IPS DF 4.7 (cell line): Measurements from ENCODE around the gene RERE.

ENCODE experiments used
- DNase-seq: peaks from one replicate; pipeline ENCODE4 v3.0.0-alpha.2; 2013; ENCODE audit warnings: low spot score; ENCODE audit errors: extremely low read depth

Gene RERE

DNA sequence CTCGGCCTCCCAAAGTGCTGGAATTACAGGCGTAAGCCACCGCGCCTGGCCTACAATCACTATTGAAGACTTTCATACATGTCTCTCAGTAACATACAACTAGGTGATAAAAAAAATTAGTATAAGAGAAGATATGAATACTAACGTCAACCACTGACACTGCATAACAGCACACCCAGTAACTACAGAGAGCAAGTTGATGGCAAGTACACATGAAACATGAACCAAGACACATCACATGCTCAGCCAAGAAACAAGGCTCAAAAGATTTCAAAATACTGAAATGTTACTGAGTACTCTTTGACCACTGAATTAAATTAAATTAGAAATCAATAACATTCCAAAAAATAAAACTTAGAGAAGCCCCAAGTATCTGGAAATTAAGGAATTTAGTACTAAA is 331.4 kb downstream of the RERE start:
- DNase-seq = no peak

DNA sequence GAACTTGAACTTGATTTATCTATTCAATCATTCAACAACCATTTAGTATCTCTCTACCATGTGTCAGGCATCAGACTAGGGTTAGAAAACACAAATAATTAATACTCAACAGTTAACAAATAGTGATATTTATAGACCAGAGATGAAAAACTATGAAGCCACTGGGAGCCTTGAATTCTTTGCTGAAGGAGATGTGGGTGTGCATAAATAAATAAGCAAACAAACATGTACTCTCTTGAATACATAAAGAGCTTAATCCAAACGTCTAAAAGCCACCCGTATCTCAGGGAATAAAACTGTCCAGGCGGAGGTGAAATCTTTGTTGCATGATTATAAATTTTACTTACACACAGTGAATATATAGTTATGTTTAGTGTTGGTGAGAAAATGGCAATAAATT is 333.9 kb downstream of the RERE start:
- DNase-seq = no peak

DNA sequence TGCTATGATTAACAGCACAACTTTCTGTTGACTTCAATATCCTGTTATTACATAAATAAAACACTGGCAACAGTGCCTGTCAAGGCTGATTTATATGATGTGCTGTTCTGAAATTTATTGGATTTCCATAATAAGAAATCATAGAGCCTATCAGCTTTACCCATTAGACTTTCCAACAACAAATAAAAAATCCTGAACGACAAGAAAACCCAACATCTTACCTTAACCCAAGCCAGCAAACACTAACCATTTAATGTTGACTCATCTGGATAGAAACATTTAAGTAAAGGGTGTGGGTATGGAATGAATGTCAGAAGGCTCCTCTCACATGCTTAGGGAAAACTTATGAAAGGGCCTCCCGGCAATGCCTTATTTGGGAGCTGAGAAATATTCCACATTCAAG is 334.5 kb downstream of the RERE start:
- no peak for DNase-seq

DNA sequence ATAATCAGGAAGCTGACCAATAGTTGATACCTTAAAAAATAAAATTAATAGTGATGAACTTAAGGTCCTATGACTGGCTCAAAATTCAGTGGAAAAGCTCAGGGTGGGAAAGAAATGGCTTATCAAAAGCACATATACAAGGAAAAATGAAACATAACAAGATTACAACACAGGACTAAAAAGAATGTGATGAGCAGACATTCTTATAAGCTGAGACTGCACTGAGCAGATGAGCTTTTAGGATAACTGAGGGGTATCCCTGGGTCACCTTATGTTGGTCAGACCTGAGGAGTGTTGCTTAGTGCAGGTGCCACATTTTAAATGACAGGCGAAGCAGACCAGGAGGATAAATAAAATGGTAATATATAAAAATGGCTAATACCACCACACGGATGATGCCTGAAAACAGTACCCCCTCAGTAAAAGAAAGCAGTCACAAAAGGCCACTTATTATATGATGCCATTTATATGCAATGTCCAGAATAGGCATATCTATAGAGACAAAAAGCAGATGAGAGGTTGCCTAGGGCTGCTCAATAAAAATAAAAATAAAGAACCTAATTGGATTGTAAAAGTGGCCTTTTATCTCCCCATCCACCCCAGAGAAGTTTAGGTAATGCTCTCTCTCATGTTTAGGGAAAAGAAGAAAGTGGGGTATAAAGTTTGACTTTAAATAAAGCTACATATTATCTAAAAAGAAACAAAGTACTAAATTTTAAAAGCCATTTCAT is 335.6 kb downstream of the RERE start:
- DNase-seq = no peak

DNA sequence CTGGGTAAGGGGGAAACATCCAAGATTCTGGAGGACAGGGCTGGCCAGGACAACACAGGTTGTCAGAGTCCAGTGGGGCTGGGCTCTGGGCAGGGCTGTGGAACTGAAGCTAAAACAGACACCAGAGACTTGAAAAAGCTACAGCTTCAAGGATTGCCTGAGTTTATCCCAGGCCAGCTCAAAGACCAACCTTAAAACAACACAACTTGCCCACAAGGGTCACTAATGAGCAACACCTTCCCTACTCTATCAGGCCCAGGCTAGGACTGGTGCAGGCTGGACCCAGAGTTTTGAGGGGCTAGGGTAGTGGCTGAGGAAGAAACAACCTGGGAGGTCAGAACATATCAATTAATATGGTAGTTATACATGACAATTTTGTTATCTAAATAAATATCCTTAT is 338.9 kb downstream of the RERE start:
- no peak for DNase-seq

DNA sequence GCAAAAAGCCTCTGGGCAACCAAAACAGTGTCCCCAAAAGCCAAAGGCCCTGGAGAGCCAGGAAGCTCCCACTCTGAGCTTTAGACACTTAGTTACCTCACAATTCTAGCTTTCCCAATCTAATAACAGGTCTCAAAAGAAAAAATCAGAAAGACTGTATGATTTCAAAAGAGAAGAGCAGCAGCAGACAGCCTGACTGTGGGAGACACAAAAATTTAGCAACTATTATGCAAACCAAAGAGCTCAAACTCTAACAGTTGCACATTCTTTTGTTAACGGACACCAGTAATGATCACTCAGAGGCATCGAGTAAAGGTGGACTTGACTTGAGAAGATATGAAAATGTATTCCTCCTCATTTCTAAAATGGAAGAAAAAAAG is 339.5 kb downstream of the RERE start:
- no peak for DNase-seq

DNA sequence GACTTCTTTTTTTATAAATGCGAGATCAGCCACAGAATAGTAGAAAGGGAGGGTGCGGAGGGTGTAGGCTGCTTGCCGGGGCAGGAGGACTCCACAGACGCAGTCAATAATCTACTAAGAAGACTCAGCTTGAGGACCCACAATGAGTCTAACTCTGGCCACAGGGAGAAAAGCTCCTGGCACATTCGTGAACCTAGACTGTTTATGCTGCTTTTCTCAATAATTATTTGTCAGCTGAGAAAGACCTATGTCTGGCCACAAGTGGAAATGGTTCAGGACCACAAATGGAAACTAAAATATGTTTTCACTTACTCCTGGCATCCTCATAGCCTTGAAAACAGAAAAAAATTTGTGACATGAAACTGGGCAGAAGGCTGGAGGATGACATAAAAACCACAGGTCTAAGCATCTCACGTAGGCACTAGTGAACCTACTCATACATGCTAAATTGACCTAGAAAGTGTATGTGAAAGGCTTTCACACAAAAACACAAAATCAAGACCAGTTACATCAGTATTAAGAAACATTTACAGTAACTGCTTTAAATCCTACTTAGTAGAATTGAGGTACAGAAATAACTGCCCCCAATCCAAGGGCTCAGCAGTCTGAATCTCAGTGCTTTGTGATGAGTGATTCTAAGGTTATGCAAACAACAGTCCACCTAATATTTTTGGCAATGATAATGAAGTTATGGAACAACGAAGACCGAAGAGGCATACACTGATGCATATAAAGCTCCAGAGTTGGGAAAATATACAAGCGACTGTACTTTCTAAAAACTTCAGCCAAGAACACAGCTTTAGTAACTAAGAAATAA is 340.1 kb downstream of the RERE start:
- DNase-seq = no peak

DNA sequence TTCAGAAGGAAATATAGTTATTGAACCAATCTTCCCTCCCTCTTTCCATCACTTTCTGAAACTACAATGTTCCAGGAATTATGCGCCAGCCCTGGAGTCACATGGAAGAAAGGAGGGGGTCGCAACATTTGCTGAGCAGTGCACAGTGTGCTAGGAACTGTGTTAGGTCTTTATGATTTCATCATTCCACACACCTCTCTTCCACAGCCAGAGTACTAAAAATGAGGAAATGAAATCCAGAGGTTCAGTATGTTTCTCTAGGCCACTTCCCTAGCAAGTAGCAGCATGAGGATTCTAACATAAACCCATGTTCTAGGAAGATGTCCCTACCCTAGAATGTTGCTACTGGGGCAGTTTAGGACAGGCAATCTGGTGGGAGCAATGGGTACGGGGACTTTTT is 341.4 kb downstream of the RERE start:
- no peak for DNase-seq

DNA sequence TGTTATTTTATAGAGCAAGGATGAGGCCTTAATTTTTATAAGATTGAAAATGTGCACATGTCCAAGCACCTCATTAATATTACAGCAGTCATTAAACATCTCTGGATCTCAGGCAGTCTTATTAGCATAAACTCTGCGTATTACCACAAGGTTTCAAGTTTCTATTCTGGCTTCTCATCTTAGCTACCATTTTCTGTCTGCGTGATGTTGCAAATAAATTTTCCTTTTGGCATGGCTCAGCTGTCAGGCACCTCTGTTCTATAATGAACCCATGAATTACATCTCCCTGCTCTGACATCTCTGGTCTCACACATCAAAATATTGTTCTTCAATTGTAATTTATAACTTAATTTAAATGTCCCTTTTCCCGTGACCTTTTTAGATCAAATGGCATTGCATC is 343.1 kb downstream of the RERE start:
- no peak for DNase-seq

DNA sequence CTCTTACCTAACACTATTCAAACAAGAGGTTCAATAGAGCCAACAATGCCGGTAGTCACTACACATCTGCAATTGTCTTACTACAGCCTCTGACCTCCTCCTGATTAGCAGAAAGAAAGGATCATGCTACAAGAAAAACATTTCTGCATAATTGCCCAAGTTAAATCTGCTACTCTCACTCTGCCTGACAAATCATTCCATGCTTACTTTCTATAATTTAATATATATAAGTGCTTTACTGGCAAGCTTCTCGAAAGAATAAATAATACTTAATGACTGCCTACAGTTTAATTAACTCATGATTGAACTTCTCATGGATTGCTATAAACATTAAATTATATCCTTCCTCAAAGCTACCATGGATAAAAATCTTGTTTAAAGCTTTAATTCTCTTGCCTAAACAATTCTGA is 343.5 kb downstream of the RERE start:
- no peak for DNase-seq

DNA sequence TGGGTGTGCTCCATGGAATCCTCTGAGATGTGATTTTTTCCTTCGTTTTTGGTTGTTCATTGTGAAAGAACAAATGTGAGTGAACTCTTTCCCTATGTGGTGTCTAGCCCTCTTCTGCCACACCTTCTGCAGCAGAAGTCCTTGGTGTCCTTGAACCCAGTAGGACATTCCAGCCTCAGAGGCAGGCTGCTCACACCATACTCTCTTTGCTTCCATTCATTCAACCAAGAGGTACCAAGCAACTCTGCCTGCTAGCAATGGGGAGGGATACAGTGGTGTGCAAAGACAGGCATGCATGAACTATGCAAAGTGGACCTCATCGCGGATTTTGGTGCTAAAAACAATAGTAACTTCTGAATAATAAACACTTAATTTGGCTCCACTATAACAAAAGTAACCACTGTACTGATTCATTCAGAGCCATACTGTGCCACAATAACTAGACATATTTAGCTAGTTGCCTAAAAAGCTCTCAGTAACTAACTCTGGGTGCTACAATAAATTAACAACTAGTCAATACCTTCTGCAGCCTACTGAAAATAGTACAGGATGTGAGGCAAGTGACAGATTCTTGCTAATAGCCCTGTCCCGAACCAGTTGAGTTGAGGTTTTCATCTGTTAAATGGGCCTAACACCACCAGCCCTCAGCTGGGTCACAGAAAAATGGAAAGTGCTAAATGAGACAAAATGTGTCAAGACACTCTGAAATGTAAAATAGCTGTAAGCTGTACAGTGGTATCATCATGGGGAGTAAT is 344.1 kb downstream of the RERE start:
- no peak for DNase-seq

DNA sequence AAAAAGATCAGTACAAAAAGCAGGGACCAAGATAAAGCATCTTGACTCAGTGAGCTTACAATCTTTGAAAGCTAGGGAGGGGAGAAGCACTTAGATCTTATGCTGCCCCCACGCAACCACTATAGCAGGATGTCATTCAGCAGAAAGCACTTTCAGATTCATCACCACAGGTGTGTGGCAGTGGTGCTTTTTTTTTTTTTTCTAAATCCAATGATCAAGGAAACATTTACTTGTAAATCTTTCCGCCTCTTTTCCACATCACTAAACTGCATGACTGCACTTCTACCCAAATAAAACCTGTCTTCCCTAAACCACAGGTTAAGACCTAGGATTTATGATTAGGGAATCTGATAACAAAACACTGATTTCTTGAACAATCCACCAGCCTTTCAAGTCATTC is 344.8 kb downstream of the RERE start:
- DNase-seq = no peak

DNA sequence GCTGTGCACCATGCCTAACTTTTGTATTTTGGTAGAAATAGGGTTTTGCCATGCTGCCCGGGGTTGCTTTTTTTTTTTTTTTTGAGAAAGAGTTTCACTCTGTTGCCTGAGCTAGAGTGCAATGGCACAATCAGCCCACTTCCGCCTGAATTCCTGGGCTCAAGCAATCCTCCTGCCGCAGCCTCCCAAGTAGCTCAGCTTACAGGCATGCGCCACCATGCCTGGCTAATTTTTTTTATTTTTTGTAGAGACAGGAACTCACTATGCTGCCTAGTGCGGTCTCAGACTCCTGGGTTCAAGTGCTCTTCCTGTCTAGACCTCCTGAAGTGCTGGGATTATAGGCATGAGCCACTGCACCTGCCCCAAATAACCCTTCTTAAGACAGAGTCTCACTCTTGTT is 346.0 kb downstream of the RERE start:
- DNase-seq = no peak

DNA sequence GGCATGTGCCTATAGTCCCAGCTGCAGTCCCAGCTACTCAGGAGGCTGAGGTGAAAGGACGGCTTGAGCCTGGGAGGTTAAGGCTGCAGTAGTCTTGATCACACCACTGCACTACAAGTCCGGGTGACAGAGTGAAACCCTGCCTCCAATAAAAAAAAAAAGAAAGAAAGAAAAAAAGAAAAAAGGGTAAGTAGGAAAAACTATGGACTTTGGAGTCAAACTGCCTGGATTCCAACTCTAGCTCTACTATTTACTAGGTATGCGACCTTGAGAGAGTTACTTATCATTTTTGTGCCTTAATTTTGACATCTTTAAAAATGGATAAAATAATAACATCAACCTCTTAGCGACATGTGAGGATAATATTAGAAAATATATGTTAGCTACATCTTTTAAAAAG is 348.7 kb downstream of the RERE start:
- DNase-seq = no peak

DNA sequence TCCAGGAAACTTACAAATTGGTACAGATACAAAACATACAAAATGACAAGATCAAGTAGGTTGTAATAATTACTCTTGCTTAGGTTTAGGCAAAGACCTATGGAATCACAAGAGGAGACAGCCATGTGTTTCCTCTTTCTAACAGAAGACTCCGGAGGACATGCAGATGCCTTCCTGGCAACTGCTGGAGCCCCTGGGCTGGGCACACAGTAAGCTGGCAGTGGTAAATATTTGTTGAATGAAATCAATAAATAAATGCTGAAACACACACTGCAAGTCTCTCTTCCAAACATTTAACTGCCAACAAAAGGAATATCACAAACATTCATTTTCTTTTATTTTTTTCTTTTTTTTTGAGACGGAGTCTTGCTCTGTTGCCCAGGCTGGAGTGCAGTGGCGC is 350.1 kb downstream of the RERE start:
- DNase-seq = no peak

DNA sequence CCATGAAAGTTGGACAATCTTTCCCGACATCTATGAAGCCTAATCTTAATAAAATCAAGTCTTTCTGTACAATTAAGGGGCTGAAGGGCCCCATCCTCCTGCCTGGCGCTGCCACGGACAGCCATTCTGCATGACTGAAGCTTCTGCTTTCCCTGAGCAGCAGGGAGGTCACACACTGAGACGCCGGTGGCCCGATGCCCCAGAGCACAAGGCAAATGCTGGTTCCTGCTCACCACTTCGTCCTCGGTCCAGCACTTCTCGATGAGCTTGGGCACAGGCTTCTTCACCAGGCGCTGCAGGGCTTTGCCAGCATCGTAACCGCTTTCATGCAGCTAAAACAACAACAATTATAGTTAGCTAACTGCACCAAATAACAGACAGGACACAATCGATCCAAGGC is 351.7 kb downstream of the RERE start:
- DNase-seq = no peak

DNA sequence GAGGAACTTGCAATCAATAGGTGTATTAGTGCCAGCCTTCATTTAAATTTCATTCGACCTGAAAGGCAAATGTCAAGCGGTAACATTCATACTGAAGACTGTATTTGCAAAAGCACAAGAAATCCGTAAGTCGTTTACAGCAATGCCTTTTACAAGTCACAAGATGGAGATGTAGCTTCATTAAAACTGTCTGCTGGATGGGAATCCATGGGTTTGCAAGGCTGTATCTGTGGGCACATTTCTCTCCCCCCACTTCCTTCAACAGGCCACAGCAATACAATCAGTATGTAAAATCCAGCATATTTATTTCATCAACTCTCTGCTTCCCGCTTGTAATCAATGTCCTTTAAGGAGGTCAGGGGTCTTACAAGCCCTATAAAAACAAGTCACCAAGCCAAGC is 352.4 kb downstream of the RERE start:
- DNase-seq = no peak

DNA sequence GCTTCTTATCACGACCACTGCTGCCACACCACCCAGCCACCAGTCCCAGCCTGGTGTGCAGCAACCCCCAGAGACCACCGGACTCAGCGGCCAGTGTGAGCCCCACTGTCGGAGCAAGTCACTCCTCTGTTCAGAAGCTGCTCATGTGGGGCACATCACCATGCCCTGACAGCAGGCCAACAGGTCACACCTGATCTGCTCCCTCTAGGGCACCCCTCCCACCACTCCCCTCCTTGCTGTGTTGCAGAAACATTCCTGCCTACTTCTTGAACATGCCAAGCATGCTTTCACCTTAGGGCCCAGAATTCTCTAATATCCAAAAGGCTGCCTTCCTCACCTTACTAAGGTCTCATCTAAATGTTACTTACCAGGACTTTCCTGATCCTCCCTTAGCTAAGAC is 353.1 kb downstream of the RERE start:
- no peak for DNase-seq

DNA sequence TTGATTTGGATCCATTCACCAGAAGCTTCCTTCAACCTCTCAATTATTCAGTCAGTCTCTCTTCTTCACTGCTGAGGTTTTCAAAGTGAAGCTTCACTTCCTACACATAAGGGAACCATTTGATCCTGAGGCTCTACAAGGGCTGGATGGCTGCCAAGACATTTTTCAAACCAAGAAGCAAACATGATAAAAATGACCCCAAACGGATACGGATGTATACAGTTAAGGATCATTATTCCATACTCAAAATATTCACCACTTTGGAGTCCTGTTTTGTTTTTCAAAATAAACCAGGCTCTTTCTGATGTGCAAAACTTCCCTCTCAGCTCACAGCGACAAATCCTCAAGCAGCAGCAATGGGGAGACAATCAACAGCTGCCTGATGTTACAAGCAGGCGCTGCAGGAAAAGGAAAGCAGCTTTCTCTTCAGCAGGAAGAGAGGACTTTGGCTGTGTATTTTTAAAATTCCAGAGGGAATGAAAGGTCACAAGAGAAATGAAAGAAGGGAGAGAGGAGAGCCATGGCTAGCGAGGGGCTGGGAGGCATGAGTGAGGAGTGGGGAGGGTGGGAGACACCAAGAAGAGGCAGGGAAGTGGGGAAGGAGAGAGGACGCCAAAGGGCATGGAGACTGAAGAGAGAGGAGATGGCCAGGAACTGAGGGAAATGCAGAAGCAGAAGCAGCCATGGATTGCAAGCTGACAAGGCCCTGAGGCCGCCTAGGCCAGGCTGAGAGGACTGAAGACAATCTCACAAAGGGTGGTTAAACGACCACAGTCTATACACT is 354.1 kb downstream of the RERE start:
- DNase-seq = no peak

DNA sequence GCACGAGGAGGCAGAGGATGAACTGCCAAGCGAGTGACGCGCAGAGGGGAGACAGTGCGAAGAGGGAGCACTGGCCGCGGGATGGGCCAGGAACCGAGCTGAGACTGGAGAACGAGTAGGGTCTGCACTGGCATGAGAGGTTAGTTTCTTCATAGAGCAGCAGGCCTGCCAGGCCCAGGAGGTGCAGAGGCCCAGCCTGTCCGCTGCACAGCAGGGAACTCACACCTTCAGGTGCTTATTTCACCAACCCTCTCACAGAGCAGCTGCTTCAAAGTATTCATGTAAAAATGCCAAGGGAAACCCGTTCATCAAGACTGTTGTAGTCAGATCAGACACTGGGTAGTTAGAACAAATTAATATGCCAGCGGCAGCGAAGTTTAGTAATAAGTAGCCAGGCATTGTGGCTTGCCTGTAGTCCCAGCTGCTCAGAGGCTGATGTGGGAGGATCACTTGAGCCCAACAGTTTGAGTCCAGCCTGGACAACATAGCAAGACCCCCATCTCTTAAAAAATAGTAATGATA is 355.0 kb downstream of the RERE start:
- DNase-seq = no peak

DNA sequence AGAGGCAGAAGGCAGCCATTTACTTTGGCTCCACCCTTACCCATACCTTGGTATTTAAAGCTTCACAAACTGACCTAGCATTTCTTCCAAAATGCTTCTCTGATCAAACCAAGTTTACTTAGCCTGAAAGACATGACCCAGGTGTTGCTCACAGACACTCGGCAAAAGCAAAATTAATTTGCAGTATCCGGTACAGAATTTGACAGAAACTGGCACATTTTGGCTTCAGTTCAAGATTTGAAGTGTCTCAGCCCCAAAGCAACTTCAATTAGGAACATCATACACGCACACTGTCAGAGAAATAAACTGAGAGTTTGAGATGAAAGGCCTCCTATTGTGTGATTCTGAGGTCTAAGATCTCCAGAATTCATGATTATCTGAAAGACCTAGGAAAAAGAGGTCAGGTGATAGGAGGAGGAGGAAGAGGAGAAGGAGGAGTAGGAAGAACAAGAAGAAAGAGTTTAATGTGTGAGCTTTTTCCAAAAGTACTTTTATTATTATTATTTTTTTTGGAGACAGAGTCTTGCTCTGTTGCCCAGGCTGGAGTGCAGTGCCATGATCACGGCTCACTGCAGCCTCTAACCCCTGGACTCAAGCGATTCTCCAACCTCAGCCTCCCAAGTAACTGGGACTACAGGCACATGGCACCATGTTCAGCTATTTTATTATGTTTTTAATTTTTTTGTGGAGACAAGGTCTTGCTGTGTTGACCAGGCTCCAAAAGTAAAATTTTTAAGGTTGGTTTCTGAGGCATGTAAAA is 355.9 kb downstream of the RERE start:
- no peak for DNase-seq
